HG03342 (cell line): ENCODE data around the gene DENND1A.
A peak's percentile ranks its signal among the peaks of the same experiment; 100 is the strongest.

Experiments used
- ATAC-seq: cut with Tn5 transposase; IDR thresholded peaks from one replicate; pipeline ENCODE4 v1.9.1; 2021; ENCODE audit warnings: mild to moderate bottlenecking, moderate library complexity; ENCODE audit not compliant: unreplicated experiment

DENND1A gene

GRCh38 chr9:123696476-123696875, 233.4 kb downstream of the DENND1A start:
- no peak for ATAC-seq

GRCh38 chr9:123695386-123695785, 234.5 kb downstream of the DENND1A start:
- no peak for ATAC-seq

GRCh38 chr9:123691765-123692303, 238.1 kb downstream of the DENND1A start:
- ATAC-seq: no peak

GRCh38 chr9:123689701-123690428, 240.1 kb downstream of the DENND1A start:
- no peak for ATAC-seq

GRCh38 chr9:123687246-123687751, 242.6 kb downstream of the DENND1A start:
- no peak for ATAC-seq

GRCh38 chr9:123686829-123687192, 243.1 kb downstream of the DENND1A start:
- no peak for ATAC-seq

GRCh38 chr9:123686131-123686828, 243.6 kb downstream of the DENND1A start:
- ATAC-seq: no peak

GRCh38 chr9:123685489-123686083, 244.3 kb downstream of the DENND1A start:
- no peak for ATAC-seq

- ATAC-seq: peak; percentile 57
Measured at GRCh38 chr9:123684393-123685149, 245.4 kb downstream of the DENND1A start.

- ATAC-seq: no peak
Measured at GRCh38 chr9:123682746-123683145, 247.2 kb downstream of the DENND1A start.

GRCh38 chr9:123680352-123680751, 249.6 kb downstream of the DENND1A start:
- no peak for ATAC-seq

- ATAC-seq: peak; percentile 96
Measured at GRCh38 chr9:123679330-123679987, 250.5 kb downstream of the DENND1A start.

- ATAC-seq: no peak
Measured at GRCh38 chr9:123678878-123679329, 251.0 kb downstream of the DENND1A start.

GRCh38 chr9:123678038-123678877, 251.7 kb downstream of the DENND1A start:
- no peak for ATAC-seq

GRCh38 chr9:123676869-123677268, 253.1 kb downstream of the DENND1A start:
- no peak for ATAC-seq

GRCh38 chr9:123669346-123669745, 260.6 kb downstream of the DENND1A start:
- ATAC-seq: no peak

GRCh38 chr9:123663529-123663928, 266.4 kb downstream of the DENND1A start:
- no peak for ATAC-seq

- no peak for ATAC-seq
Measured at GRCh38 chr9:123662057-123662776, 267.7 kb downstream of the DENND1A start.
